ENCODE data around the gene AIF1.
A peak's percentile ranks its signal among the peaks of the same experiment; 100 is the strongest.
"Not testable (repeated sequence)": the region's sequence is repeated elsewhere in the genome, so short reads cannot be mapped to it uniquely, and the experiment has no call there.

The AIF1 gene

DNA sequence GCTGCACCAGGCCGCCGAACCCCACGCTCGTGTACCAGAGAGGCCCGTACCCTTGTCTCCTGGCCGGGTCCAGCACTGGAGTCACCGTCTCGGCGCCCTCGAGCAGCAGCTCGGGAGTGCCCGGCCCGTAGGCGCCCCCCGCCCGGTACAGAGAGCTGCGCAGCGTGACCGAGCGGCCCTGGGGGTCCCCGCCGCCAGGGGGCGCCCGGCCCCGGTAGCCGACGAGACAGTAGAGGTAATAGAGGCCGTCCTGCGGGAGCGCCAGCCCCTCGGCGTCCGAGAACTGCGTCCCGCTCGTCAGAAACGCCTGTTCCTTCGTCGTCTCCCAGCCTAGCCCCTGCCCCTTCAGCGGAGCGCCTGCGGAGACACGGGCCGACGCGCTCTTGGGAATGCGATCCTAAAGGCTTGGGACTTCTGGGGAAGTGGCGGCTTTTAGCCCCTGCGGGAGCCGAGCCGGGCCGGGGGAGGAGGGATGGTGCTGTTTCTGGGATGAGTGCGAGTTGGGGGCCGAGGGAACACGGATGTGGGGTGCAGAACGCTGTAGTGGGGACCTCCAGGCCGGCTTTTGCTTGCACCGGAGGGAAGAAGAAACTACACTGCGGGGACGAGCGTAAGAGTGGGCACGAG lies 34.1 kb upstream of the AIF1 start:
- peak; percentile 83 for DNase-seq (ENCODE audit: low read depth)

DNA sequence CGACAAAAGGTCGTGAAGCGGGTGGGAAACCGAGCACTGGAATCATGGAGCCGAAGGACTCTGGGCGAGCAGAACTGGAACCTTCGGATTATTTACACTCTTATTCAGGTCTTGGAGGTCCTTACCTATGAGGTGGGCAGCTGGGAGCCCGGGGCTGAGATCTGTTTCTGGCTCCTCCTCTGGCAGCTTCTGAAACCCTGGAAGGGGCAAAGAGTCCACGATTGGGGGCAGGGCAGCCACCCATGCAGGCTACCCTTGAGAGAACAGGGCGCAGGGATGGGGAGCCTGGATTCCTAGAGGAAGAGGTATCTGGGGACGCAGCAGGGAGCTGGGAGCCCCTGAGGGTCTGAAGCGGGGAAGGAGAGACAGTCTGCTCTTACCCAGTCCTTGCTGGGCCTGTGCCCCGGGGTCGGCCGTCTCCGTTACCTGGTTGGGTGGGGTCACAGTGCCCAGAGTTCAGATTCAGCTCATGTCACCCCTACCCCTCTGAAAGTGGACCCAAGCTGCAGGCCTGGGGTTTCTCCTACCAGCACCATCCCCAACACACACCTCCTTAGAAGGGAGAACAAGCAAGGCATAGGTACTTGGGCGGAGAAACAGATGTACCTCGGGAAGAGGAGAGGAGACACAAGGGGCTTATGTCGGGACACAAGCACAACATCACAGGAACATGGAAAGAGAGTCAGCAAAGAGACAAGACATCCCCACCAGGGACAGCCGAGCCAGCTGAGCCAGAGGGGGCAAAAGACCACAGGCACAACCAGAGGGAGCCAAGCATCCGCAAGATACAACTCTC lies 33.4 kb upstream of the AIF1 start:
- no peak for DNase-seq (ENCODE audit: low read depth)

DNA sequence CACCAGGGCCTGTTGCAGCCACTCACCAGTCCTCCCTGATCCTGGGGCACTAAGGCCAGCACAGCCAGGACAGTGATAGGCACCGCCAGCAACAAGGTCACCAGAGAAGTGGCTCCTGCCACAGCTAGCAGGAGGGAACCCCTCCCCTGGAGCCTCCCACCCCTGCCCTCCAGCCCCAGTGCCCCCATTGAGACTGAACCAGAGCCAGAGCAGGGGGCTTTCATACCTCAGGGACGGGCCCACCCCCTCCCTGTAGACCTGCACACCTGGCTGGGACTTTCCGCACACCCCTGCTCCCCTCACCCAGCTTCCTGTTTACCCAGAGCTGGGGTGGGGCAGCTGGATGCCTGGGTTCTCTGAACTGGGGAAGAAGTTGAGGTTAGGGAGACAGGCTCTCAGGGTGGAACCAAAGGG lies 32.8 kb upstream of the AIF1 start, which contains the start of gene LTB:
Gene LTB (minus strand): TSS at position 195 of the 414 bp plus-strand sequence. CDS start 7 bp downstream, at position 188.
- no peak for DNase-seq (ENCODE audit: low read depth)

DNA sequence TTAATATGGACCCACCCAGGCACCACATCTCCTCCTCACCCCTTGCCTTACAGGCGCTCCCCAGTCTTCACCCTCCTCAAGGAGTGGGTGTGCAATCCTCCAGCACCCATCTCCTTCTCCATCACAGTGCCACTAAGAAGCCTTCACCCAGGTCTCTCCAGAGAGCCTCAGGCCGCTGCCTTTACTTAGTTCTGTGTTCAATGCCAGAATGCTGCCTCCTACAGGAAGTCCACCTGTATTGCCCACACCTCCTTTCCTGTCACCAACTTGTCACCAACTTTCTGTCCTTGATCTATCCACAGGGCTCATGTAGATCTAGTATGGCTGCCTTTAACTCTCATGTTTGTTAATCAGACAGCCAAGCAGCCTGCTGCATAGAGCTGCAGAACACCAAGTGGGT lies 29.5 kb upstream of the AIF1 start:
- DNase-seq (ENCODE audit: low read depth) = no peak

DNA sequence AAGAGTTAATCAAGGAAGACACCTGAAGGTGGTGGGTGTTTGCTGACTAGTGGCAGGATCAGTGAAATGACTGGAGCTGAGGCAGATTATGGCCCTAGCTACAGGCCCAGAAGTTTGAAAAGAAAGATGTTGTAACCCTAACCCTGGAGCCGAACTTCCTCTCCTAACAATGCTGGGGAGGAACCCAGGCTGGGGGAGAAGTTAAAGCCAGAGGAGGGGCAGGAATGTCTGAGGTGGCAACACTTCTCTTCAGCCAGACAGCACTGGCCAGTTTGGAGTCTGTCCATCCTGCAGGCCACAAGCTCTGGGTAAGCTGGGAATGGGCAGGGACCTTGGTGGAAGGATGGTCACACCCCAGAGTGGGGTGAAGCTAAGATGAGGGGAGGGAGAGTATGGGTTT lies 29.0 kb upstream of the AIF1 start, which contains the start of gene LST1:
Gene LST1 (plus strand): TSS at position 270 of the 400 bp plus-strand sequence. CDS start 1,023 bp downstream, outside the sequence.
- no peak for DNase-seq (ENCODE audit: low read depth)

DNA sequence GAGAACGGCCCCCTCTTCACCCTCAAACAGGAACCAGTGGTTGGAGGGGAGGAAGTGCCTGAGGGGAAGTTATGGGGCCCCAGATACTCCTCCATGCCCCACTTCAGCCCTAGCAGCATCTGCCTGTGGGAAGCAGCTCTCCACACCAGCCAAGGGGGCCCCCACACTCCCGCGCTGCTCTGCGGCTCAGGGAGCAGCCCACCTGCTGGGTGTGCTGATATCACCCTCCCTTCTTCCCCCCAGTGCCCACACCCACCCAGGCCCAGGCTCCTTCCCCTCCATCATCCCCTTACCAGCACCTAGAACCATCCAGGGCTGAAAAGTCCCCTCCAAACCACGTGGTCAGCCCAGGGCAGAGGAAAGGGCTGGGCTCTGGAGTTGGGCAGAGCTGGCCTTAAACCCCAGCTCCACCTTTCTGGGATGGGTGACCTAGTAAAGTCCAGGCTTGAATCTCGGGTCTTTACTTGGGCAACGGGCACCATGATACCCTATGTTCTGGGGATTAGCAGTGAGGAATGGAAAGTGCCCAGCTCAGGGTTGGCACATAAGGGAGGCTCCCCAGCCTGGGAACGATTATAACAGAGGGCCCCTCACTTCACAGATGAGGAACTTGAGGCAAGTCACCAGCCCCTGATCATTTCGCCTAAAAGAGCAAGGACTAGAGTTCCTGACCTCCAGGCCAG lies 28.3 kb upstream of the AIF1 start:
- no peak for DNase-seq (ENCODE audit: low read depth)

DNA sequence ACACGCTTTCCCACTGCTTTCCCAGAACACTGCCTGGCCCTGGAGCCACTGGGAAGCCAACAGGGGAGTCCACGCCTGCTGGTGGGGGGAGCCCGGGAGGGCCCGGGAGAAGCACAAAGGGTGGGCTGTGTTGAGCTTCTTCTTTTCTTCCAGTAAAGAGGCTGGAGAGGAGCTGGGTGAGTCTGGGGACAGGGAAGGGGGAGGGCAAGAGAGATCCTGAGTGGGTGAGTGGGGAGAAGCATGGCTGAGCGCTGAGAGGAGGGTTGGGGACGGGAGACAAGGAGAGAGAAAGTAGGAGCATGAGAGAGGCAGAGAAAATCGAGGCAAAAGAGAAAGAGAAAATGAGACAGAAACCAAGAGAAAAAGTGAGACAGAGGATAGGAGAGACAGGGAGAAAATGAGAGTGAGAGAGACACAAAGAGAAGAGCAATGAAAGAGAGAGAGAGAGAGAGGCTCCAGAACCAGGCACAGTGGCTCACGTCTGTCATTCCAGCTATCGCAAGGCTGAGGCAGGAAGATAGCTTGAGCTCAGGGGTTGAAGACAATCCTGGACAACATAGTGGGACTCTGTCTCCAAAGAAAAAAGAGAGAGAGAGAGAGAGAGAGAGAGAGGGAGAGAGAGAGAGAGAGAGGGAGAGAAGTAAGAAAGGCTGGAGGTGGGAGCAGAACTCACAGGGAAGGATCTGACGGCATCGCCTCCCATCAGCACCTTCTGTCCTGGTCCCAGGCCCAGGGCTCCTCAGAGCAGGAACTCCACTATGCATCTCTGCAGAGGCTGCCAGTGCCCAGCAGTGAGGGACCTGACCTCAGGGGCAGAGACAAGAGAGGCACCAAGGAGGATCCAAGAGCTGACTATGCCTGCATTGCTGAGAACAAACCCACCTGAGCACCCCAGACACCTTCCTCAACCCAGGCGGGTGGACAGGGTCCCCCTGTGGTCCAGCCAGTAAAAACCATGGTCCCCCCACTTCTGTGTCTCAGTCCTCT lies 26.9 kb upstream of the AIF1 start:
- DNase-seq (ENCODE audit: low read depth) = no peak

DNA sequence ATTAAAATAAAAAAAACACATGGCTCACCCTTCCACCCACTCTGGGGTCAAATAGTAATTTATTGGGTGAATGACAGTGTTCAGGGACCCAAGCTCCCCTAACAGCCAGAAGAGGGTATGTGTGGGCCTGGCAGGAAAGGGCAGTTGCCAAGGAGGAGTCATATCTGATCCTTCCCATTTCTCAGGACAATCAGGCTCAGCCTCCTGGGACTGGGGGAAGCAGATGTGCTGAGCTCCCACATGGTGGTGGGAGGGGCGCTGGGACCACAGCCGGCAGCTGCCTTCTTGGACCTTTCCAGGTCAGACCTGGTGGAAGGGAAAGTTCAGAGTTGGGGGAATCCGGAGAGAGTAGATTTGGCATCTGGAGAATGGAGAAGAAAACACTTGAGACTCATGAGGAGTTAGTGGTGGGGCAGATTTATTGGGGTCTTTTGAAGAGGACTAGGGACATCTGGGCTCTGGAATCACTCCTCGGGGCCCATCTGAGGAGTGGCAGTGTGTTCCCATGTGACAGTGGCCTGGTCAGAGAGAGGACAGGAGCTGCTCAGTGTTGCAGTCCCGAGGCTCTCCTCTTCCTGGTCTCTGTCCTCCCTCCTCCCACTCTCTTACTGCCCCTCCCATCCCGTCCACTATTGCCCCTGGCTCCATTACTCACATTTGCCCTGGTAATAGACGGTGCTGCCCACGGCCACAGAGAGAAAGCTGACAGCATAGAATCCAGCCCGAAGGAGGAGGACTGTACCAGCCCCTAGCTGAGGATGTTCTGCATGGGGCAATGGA lies 26.0 kb upstream of the AIF1 start:
- no peak for DNase-seq (ENCODE audit: low read depth)

DNA sequence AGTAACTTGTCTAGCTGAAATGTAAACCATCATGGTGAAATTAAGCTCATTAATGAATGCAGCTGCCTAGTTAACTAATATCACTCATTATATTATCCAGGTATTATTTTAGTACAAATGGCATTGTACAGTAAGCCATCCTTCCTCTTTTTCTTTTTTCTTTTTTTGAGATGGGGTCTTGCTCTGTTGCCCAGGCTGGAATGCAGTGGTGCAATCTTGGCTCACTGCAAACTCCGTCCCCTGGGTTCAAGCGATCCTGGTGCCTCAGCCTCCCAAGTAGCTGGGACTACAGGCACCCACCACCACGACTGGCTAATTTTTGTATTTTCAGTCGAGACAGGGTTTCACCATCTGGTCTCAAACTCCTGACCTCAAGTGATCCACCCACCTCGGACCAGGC lies 24.3 kb upstream of the AIF1 start:
- DNase-seq (ENCODE audit: low read depth) = not testable (repeated sequence)

DNA sequence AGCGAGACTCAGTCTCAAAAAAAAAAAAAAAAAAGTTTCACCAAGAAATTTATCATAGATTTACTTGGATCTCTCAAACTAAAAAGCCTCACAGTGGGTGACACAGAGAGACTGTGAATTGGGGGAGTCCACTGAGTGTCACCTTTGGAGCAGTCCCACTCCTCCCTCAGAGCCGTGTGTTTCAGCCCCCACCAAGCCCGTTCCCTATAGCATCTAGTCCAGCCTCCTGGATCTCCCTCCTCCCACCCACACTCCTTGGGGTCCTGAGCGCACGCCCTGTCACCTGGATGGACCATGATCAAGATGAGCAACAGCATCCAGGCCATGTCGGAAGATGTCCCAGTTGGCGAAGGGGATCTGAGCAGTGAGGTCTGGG lies 22.6 kb upstream of the AIF1 start:
- DNase-seq (ENCODE audit: low read depth) = no peak

DNA sequence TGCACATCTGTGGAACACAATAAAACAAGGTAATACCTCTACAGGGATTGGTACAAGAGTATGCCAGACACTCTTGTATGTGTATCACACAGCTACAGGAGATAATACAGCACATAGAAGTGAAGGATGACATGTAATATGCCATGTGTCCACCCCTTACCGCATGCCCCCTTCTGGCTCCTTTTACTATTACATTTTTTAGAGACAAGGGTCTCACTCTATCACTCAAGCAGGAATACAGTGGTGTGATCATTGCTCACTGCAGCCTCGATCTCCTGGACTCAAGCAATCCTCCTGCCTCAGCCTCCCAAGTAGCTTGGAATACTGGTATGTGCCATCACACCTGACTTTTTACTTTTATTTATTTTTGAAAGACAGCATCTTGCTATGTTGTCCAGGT lies 18.0 kb upstream of the AIF1 start:
- peak; percentile 28 for DNase-seq (ENCODE audit: low read depth)

DNA sequence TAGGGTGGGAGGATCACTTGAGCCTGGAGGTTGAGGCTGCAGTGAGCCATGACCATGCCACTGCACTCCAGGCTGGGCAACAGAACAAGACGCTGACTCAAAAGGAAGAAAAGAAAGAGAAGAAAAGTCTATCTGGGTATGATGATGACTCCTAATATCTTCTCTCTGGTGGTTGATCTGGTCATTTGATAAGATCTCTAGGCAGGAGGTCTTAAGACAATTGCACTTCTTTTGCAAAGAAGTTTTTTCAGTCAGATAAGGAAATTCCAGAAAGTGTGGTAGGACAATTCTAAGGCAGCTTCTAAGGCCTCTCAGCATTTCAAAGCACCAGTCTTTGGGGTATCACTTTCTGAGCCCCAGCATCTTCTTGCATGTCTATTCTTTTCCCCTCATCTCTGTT lies 7.7 kb upstream of the AIF1 start:
- DNase-seq (ENCODE audit: low read depth) = no peak

DNA sequence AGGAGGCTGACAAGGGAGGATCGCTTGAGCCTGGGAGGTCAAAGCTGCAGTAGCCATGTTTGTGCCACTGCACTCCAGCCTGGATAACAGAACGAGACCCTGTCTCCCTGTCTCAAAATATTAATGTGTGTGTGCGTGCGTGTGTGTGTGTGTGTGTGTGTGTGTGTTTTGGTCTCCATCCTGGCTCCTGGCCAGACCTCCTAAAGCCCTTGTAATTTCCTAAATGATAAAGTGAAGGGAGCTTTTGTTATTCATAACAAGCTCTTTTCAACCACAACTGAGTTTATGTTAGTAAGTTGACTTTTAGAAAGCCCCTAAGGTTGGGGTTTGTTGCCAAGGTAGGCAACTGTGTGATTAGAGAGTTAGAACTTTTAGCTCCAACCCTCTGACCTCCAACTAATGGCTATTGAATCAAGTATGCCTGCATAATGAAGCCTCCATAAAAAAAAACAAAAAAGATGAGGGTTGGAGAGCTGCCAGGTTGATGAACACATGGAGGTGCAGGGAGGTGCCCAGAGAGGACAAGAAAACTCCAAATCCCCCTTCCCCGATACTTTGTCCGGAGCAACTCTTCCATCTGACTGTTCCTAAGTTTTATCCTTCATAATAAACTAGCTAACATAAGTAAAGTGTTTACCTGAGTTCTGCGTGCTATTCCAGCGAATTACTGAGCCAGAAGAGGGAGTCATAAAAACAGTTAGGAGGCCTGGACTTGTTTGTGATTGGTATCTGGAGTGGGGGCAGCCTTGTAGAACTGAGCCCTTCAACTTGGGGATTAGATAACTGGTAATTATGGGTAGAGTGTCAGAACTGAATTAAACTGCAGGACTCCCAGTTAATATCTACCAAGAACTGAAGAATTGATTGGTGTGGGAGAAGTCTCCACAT lies 5.3 kb upstream of the AIF1 start:
- no peak for DNase-seq (ENCODE audit: low read depth)

DNA sequence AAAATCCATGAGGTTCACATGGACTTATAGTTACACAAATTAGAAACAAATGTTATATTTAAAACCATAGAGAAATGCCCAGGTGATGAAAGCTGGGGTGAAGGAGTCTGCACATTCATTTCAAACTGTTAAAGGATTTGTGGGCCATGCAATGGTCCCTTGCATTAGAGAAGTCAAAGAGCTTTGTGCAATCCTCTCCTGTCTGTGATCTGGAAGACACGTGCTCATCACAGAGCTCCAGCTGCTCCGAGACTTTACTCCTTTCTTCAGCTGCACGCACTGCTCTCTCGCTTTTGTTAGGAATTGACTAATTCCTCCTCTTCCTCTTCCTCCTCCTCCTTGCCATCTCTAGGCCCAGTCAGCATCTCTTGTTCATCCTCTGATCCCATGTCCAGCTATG lies 4.1 kb upstream of the AIF1 start:
- DNase-seq (ENCODE audit: low read depth) = no peak

DNA sequence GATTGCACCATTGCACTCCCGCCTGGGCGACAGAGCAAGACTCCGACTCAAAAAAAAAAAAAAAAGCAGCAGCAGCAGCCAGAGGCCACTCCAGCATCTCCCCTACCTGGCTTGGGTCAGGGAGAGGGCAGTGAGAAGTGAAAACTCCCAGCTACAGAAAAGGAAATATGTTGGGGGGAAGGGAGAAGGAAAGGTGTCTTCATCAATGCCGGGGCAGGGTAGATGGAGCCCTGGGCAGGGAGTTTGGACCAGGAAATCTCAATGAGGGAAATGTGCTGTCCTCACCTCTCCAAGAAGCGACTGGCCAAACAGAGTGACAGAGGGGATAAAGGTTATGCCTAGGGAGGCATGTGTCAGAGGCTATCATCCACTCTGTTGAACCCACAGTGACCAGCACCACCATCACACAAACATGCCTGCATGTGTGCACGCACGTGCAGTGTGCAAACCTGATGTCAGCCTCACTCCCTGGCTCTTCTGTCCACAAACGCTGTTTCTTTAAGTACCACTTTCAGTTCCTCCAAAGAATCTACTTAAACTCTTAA lies 887 bp upstream of the AIF1 start:
- DNase-seq (ENCODE audit: low read depth) = no peak

DNA sequence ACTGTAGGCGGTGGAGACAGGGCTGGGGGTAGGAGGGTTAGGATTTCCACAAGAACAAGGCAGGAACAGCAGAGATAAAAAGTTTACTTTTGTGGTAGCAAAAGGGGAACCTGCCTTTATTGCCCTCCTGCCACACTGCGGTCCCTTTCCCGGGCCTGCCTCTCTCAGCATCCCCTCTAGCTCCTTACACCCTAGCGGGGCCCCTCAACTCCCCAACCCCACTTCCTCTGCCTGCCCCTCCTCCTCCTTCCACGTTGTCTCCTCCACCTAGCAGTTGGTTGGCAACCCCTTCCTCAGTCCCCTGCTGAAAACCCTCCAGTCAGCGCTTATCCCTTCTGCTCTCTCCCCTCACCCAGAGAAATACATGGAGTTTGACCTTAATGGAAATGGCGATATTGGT lies 714 bp downstream of the AIF1 start:
- DNase-seq (ENCODE audit: low read depth) = no peak

DNA sequence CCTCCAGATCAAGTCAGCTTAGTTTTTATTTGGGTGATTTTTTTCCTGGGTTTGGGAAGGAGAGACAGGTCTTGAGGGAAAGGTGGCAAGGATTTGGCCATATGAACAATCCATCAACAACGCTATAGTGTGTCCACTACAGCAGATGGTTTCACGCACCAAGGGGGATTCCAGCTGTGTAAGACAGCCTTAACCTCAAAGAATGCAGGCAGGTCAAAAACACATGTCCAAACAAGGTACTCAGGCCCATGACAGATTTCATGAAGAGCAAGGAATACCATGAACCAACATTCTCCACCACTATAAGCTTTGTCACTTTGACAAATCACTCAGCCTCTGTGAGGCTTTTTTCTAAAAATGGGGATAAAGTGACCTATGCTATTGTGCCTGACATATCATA lies 2.0 kb downstream of the AIF1 start:
- DNase-seq (ENCODE audit: low read depth) = no peak

DNA sequence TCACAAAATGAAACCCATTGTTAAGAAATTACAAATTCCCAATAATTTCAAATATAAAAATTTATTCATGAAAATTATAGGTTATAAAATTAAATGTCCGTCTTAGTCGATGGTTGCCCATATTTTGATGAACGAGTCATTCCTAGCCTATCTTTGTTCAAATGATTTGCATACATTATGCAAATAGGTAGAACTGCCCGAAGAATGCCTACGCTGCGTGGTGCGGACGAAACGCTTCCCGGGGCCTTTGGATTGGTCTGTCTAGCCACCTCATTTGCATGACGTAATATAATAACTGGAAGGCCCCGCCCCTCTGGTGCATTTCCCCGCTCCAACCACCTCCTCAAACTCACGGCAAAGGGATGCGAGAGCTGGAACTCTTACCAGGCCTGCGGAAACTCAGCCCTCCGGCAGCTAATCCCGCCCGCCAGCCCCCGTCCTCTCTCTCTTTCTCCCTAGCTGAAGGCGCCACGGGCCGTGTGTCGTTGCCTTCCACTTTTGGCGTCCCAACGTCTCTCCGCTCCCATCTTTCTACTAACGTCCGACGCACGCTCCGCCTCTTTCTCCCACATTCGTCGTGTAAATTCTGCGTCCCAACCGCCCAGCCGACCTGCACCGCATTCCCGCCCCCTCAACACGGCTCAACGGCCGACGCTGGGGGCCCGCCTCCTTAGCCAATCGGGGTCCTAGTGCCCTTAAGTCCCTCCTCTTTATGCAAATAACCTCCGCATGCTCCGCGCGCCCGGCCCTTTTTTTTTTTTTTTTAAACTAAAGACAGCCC lies 5.0 kb downstream of the AIF1 start:
- peak; percentile 96 for DNase-seq (ENCODE audit: low read depth)

Data from activated T-cell treated with anti-CD3 and anti-CD28 coated beads for 24 hours (primary cell).